HL-60 (cell line): ENCODE measurements around the gene CDC25B.

Source experiments
- DNase-seq, 2 experiments: peaks; one replicate each; pipeline ENCODE4 v3.0.0-alpha.2; 2010 to 2020; ENCODE audit warnings: low read depth in 1 of 2, low spot score in 1 of 2
- H3K27ac ChIP-seq: fragments of 250-450 bp; sonication (Bioruptor Pico); replicated peaks from 2 replicates; pipeline ENCODE4 v1.5.1; 2020; ENCODE audit warnings: mild to moderate bottlenecking, moderate library complexity
- H3K27me3 ChIP-seq: fragments of 250-450 bp; sonication (Bioruptor Pico); 2 replicates; pipeline ENCODE4 v1.5.1; 2021; ENCODE audit warnings: mild to moderate bottlenecking, moderate library complexity; ENCODE audit not compliant: insufficient read depth, poor library complexity, severe bottlenecking
- H3K4me3 ChIP-seq: replicated peaks from 2 replicates; pipeline ENCODE4 v1.5.1; 2011; ENCODE audit warnings: mild to moderate bottlenecking, control low read depth, low read length; ENCODE audit not compliant: insufficient read depth
- CTCF ChIP-seq: IDR thresholded peaks from one replicate; pipeline ENCODE4 v1.5.1; 2011; ENCODE audit warnings: low read length, control low read depth, inconsistent platforms; ENCODE audit not compliant: insufficient read depth
- GABPA ChIP-seq: IDR thresholded peaks from 2 replicates; pipeline ENCODE4 v1.6.1; 2012; ENCODE audit warnings: low read depth
- POLR2AphosphoS5 ChIP-seq: IDR thresholded peaks from 2 replicates; pipeline ENCODE4 v1.6.1; 2012; ENCODE audit warnings: low read depth
- REST ChIP-seq: IDR thresholded peaks from 2 replicates; pipeline ENCODE4 v1.6.1; 2012; ENCODE audit warnings: low read depth; ENCODE audit not compliant: insufficient replicate concordance
- SPI1 ChIP-seq: IDR thresholded peaks from 2 replicates; pipeline ENCODE4 v1.6.1; 2012; ENCODE audit warnings: low read depth, mild to moderate bottlenecking, borderline replicate concordance

Gene CDC25B

GRCh38 chr20:3754276-3754630, 41.9 kb upstream of the CDC25B start:
- Histone ChIP-seq H3K27me3 (no peaks in the 10 kb centered on the region), H3K4me3 (no peak overlapping the region), H3K27ac (no peak overlapping the region)
- no peak for DNase-seq
- TF ChIP-seq SPI1 (no peak), POLR2AphosphoS5 (no peak), REST (no peak), GABPA (no peak), CTCF (no peak)

GRCh38 chr20:3755269-3755668, 40.8 kb upstream of the CDC25B start:
- H3K27ac ChIP-seq: no peak overlapping the region
- no peak overlapping the region for H3K4me3 ChIP-seq
- TF ChIP-seq POLR2AphosphoS5: no peak
- H3K27me3 ChIP-seq: no peaks in the 10 kb centered on the region
- DNase-seq: no peak

- Histone ChIP-seq H3K27me3 (no peaks in the 10 kb centered on the region), H3K27ac (no peak overlapping the region), H3K4me3 (no peak overlapping the region)
- TF ChIP-seq CTCF (no peak), REST (no peak), GABPA (no peak), SPI1 (no peak), POLR2AphosphoS5 (no peak)
- no peak for DNase-seq
Measured at GRCh38 chr20:3755814-3756480, 40.2 kb upstream of the CDC25B start.

- no peak for TF ChIP-seq POLR2AphosphoS5
- TF ChIP-seq REST: no peak
- TF ChIP-seq CTCF: no peak
- no peak for TF ChIP-seq SPI1
- Histone ChIP-seq H3K27ac (no peak overlapping the region), H3K27me3 (no peaks in the 10 kb centered on the region), H3K4me3 (no peak overlapping the region)
- no peak for DNase-seq
Measured at GRCh38 chr20:3757268-3757667, 38.8 kb upstream of the CDC25B start.
